ENCODE measurements around the gene DCAF11. TPM values are rescaled to one million over a fixed set of nuclear protein-coding genes. Genes with fewer than 3 reads are reported as not detected.

DCAF11 gene
- total and polyA plus RNA-seq, 2 donors (not counting 1 experiment from before 2014, with no cell fraction given): 64.5 to 96.3 TPM

DNA sequence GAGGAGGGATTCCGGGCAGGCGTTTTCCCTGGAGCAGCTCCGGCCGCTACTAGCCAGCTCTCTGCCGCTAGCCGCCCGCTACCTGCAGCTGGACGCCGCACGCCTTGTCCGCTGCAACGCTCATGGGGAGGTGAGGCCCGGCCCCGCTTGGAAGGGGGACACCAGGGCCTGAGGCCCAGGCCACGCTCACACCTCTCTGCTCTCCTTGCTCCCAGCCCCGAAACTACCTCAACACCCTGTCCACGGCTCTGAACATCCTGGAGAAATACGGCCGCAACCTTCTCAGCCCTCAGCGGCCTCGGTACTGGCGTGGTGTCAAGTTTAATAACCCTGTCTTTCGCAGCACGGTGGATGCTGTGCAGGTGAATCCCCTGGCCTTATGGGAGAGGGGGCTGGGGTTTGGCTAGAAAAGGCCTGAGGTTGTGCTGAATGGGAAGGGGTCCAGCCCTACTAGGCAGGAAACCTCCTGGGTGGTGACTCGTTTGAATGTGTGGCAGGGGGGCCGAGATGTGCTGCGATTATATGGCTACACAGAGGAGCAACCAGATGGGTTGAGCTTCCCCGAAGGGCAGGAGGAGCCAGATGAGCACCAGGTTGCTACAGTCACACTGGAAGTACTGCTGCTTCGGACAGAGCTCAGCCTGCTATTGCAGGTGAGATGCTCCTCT, 33.3 kb downstream of the DCAF11 start:
- ATAC-seq (ENCODE audit: low read depth): no peak
- TF ChIP-seq, protein P1, sequence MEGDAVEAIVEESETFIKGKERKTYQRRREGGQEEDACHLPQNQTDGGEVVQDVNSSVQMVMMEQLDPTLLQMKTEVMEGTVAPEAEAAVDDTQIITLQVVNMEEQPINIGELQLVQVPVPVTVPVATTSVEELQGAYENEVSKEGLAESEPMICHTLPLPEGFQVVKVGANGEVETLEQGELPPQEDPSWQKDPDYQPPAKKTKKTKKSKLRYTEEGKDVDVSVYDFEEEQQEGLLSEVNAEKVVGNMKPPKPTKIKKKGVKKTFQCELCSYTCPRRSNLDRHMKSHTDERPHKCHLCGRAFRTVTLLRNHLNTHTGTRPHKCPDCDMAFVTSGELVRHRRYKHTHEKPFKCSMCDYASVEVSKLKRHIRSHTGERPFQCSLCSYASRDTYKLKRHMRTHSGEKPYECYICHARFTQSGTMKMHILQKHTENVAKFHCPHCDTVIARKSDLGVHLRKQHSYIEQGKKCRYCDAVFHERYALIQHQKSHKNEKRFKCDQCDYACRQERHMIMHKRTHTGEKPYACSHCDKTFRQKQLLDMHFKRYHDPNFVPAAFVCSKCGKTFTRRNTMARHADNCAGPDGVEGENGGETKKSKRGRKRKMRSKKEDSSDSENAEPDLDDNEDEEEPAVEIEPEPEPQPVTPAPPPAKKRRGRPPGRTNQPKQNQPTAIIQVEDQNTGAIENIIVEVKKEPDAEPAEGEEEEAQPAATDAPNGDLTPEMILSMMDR (IDR thresholded peaks at IDR 0.05): no peak
- TF ChIP-seq EZH2 (IDR thresholded peaks at IDR 0.05; ENCODE audit: borderline replicate concordance, insufficient read depth, low read depth, low read length, poor library complexity, severe bottlenecking): no peak
- DNase-seq: no peak
- Histone ChIP-seq H3K36me3 (replicated peaks in 1 of 2; ENCODE audit: control extremely low read depth in 1 of 2, control insufficient read depth in 1 of 2, extremely low read depth in 1 of 2, insufficient read depth in 2 of 2, low read length in 1 of 2) (peaks cover 2 to 62% of the 10 kb centered on the region in 2 experiments), H3K9me3 (ENCODE audit: control extremely low read depth in 1 of 3, control insufficient read depth in 2 of 3, insufficient read depth in 1 of 3, low read length in 2 of 3) (no peaks in the 10 kb centered on the region), H3K4me3 (ENCODE audit: control extremely low read depth in 1 of 5, extremely low read depth in 1 of 5, insufficient read depth in 1 of 5, low read depth in 2 of 5, low read length in 4 of 5) (peak overlapping the region; percentile 42 to 95 (median 92)), H2AFZ (ENCODE audit: insufficient read depth, low read depth, low read length, poor library complexity, severe bottlenecking) (peak overlapping the region; percentile 83), H4K20me1 (ENCODE audit: control insufficient read depth, insufficient read depth, low read length, poor library complexity, severe bottlenecking) (peaks cover 45% of the 10 kb centered on the region), H3K27ac (ENCODE audit: low read length in 2 of 2) (peak overlapping the region in 1 of 2 donors; percentile 70), H3K4me2 (replicated peaks; ENCODE audit: low read depth, low read length, poor library complexity, severe bottlenecking) (peak overlapping the region; percentile 90), H3K4me1 (ENCODE audit: control insufficient read depth in 2 of 2, insufficient read depth in 2 of 2, low read length in 2 of 2) (peaks cover 20 to 33% of the 10 kb centered on the region in 2 donors), H3K9ac (ENCODE audit: low read length) (peak overlapping the region; percentile 83), H3K27me3 (replicated peaks in 1 of 4; ENCODE audit: control extremely low read depth in 1 of 4, control insufficient read depth in 3 of 4, insufficient read depth in 4 of 4, low read length in 3 of 4) (no peaks in the 10 kb centered on the region), H3K79me2 (ENCODE audit: control insufficient read depth, insufficient read depth, low read length) (peaks cover 84% of the 10 kb centered on the region)
- H3K27ac Mint-ChIP-seq: peak overlapping the region; percentile 77
- peaks cover 47% of the 10 kb centered on the region for H3K4me1 Mint-ChIP-seq
- 12% methylated on average over 27 of the region's 29 CpGs for WGBS (ENCODE audit: insufficient coverage)
- H3K27me3 Mint-ChIP-seq: no peaks in the 10 kb centered on the region
- ChIA-PET CTCF (interaction anchor here (1.1 to 6.2 kb wide), 8 partner anchors 13 to 163 kb away, joined by 3 to 62 read pairs (median 5); partner anchors contain the start of genes IRF9 and MDP1), POLR2A (interaction anchor here (1.4 to 4.1 kb wide), 4 partner anchors 11 to 94 kb away, joined by 5 to 43 read pairs (median 24); partner anchors contain the start of genes DCAF11, NRL, PSME1 and TINF2)
- peak overlapping the region; percentile 95 for H3K4me3 Mint-ChIP-seq
- H3K9me3 Mint-ChIP-seq (ENCODE audit: insufficient read depth): no peaks in the 10 kb centered on the region
- intact Hi-C loops (cut with micrococcal nuclease): loop anchor here (1.0 to 10.0 kb wide), 11 partner anchors 13 to 1053 kb away; partner anchors contain the start of genes ACIN1, C14orf119, CHMP4A and DCAF11
